ENCODE measurements around the gene PSMC6. TPM values are rescaled to one million over a fixed set of nuclear protein-coding genes. Genes with fewer than 3 reads are reported as not detected.
A peak's percentile ranks its signal among the peaks of the same experiment; 100 is the strongest.
"Not testable (repeated sequence)": the region's sequence is repeated elsewhere in the genome, so short reads cannot be mapped to it uniquely, and the experiment has no call there.

Gene PSMC6
- total RNA-seq, 6 experiments from 2014 or later, result 40.7 to 63.0 (median 51.3) TPM

- Histone ChIP-seq H3K27me3 (no peaks in the 10 kb centered on the region), H3K27ac (peak overlapping the region in 2 of 3 donors; percentile 33 to 35), H3K4me1 (peaks cover 0 to 36% (median 17%) of the 10 kb centered on the region in 4 donors), H3K4me3 (no peak overlapping the region), H3K9me3 (no peaks in the 10 kb centered on the region), H3K36me3 (peaks cover 0 to 63% (median 20%) of the 10 kb centered on the region in 4 donors)
- intact Hi-C loops (cut with DNase I), result no loop called here
- DNase-seq (no peak), ATAC-seq (peak; percentile 67 to 85 (median 74))
- WGBS (ENCODE audit: insufficient coverage, low coverage, low lambda C conversion rate, missing lambda C conversion rate), result 41% methylated on average over 4 of the region's 4 CpGs
- TF ChIP-seq CTCF (IDR thresholded peaks at IDR 0.05) (no peak), POLR2A (IDR thresholded peaks at IDR 0.05) (no peak)
Observed at GRCh38 chr14:52723514-52724359, 16.7 kb downstream of the PSMC6 start.

GRCh38 chr14:52724360-52724644 is 17.3 kb downstream of the PSMC6 start:
- DNase-seq (no peak), ATAC-seq (peak in 2 of 4 donors; percentile 51 to 57)
- Histone ChIP-seq H3K27me3 (no peaks in the 10 kb centered on the region), H3K4me1 (peaks cover 0 to 36% (median 17%) of the 10 kb centered on the region in 4 donors), H3K4me3 (no peak overlapping the region), H3K9me3 (no peaks in the 10 kb centered on the region), H3K27ac (peak overlapping the region in 2 of 3 donors; percentile 33 to 35), H3K36me3 (peaks cover 0 to 57% (median 18%) of the 10 kb centered on the region in 4 donors)
- intact Hi-C loops (cut with DNase I), result no loop called here
- TF ChIP-seq CTCF (IDR thresholded peaks at IDR 0.05) (no peak), POLR2A (IDR thresholded peaks at IDR 0.05) (no peak)

GRCh38 chr14:52727509-52727908 is 20.5 kb downstream of the PSMC6 start:
- DNase-seq; intact Hi-C loops (cut with DNase I); H3K27ac ChIP-seq; H3K27me3 ChIP-seq; H3K4me3 ChIP-seq; ATAC-seq; H3K9me3 ChIP-seq: not testable (repeated sequence)
- H3K36me3 ChIP-seq, result peaks cover 0 to 40% (median 10%) of the 10 kb centered on the region in 4 donors
- 100% methylated on average over 2 of the region's 2 CpGs for WGBS (ENCODE audit: insufficient coverage, low coverage, low lambda C conversion rate, missing lambda C conversion rate)
- H3K4me1 ChIP-seq, result peaks cover 0 to 33% (median 12%) of the 10 kb centered on the region in 4 donors

- H3K27ac ChIP-seq; H3K27me3 ChIP-seq; DNase-seq; H3K9me3 ChIP-seq; H3K4me3 ChIP-seq; intact Hi-C loops (cut with DNase I); ATAC-seq: not testable (repeated sequence)
- Histone ChIP-seq H3K36me3 (peaks cover 0 to 33% (median 9%) of the 10 kb centered on the region in 4 donors), H3K4me1 (peaks cover 0 to 19% (median 9%) of the 10 kb centered on the region in 4 donors)
- WGBS (ENCODE audit: insufficient coverage, low coverage, low lambda C conversion rate, missing lambda C conversion rate), result 91% methylated on average over 15 of the region's 15 CpGs
Observed at GRCh38 chr14:52729035-52729434, 22.0 kb downstream of the PSMC6 start.

GRCh38 chr14:52729585-52729924 is 22.6 kb downstream of the PSMC6 start:
- H3K27me3 ChIP-seq, result no peaks in the 10 kb centered on the region
- TF ChIP-seq CTCF (IDR thresholded peaks at IDR 0.05), result no peak
- TF ChIP-seq POLR2A (IDR thresholded peaks at IDR 0.05), result no peak
- no peaks in the 10 kb centered on the region for H3K9me3 ChIP-seq
- peaks cover 0 to 28% (median 9%) of the 10 kb centered on the region in 4 donors for H3K36me3 ChIP-seq
- H3K4me1 ChIP-seq, result peaks cover 0 to 14% (median 6%) of the 10 kb centered on the region in 4 donors
- ATAC-seq, result no peak
- WGBS (ENCODE audit: insufficient coverage, low coverage, low lambda C conversion rate, missing lambda C conversion rate), result 0% methylated on average over 5 of the region's 8 CpGs
- DNase-seq, result no peak
- intact Hi-C loops (cut with DNase I), result no loop called here
- H3K27ac ChIP-seq, result peak overlapping the region in 1 of 3 donors; percentile 20
- peak overlapping the region; percentile 10 to 94 (median 87) for H3K4me3 ChIP-seq

Measured in right lobe of liver (tissue), 6 donors.